ENCODE data around the gene NRXN3. TPM values are rescaled to one million over a fixed set of nuclear protein-coding genes. Genes with fewer than 3 reads are reported as not detected.

NRXN3 gene
- total and polyA plus RNA-seq, 2 experiments from 2014 or later = 1.0 to 1.8 TPM

- TF ChIP-seq ZNF114 (CRISPR knock-in tag; IDR thresholded peaks at IDR 0.05) (no peak), STAT1 (IDR thresholded peaks at IDR 0.05; ENCODE audit: unreplicated experiment) (no peak), ZNF462 (CRISPR knock-in tag; IDR thresholded peaks at IDR 0.05) (no peak), EZH2 (IDR thresholded peaks at IDR 0.05; ENCODE audit: low read depth, unreplicated experiment) (no peak), REST (IDR thresholded peaks at IDR 0.05; ENCODE audit: unreplicated experiment) (no peak), POLR2AphosphoS5 (IDR thresholded peaks at IDR 0.05; ENCODE audit: low read depth) (no peak), NANOG (IDR thresholded peaks at IDR 0.05; ENCODE audit: borderline replicate concordance) (no peak), ETS1 (IDR thresholded peaks at IDR 0.05) (no peak), JUNB (IDR thresholded peaks at IDR 0.05; ENCODE audit: unreplicated experiment) (no peak), ZNF331 (CRISPR knock-in tag; IDR thresholded peaks at IDR 0.05; ENCODE audit: low read depth) (no peak), CREB1 (CRISPR knock-in tag; IDR thresholded peaks at IDR 0.05; ENCODE audit: low read depth) (no peak), EZH2phosphoT487 (IDR thresholded peaks at IDR 0.05; ENCODE audit: unreplicated experiment) (no peak), CTCF (conservative IDR thresholded peaks at IDR 0.05; ENCODE audit: low read depth in 2 of 2) (no peak)
- Histone ChIP-seq H3K4me1 (ENCODE audit: insufficient read depth) (no peaks in the 10 kb centered on the region), H3K36me3 (ENCODE audit: insufficient read depth) (no peaks in the 10 kb centered on the region), H3K4me3 (no peak overlapping the region), H3K79me2 (replicated peaks; ENCODE audit: insufficient read depth) (no peaks in the 10 kb centered on the region), H3K27ac (ENCODE audit: low read depth) (no peak overlapping the region), H2AFZ (no peak overlapping the region), H3K9me2 (ENCODE audit: insufficient read depth) (no peaks in the 10 kb centered on the region), H4K20me1 (replicated peaks; ENCODE audit: insufficient read depth) (no peaks in the 10 kb centered on the region), H3F3A (replicated peaks; ENCODE audit: low read depth) (no peaks in the 10 kb centered on the region), H3K4me2 (no peak overlapping the region), H3K27me3 (ENCODE audit: insufficient read depth) (no peaks in the 10 kb centered on the region)
- ATAC-seq (no peak), DNase-seq (ENCODE audit: low spot score) (no peak)
- Mint-ChIP-seq H3K36me3 (ENCODE audit: low read depth) (peaks cover 12% of the 10 kb centered on the region; the same call in 2 of the 3 replicates), H3K9me3 (peaks cover 14% of the 10 kb centered on the region; the same call in 2 of the 3 replicates), H3K4me1 (peaks cover 5% of the 10 kb centered on the region; the same call in 2 of the 3 replicates), H3K27ac (no peak overlapping the region), H3K27me3 (ENCODE audit: insufficient read depth, low read depth, poor library complexity) (no peaks in the 10 kb centered on the region), H3K4me3 (no peak overlapping the region)
Observed at GRCh38 chr14:79037593-79037992, 867.4 kb downstream of the NRXN3 start.

Data from GM23338 (cell line).